Pancreas (tissue), 10 donors: ENCODE results near the gene HORMAD2. TPM values are rescaled to one million over a fixed set of nuclear protein-coding genes. Genes with fewer than 3 reads are reported as not detected.
"Not testable (repeated sequence)": the region's sequence is repeated elsewhere in the genome, so short reads cannot be mapped to it uniquely, and the experiment has no call there.

Experiments
- ATAC-seq, 4 donors: fragments of 200-7000 bp; cut with Tn5 transposase; one replicate each; pipeline versions ENCODE4 v1.8.0 to v1.9.1; 2020; ENCODE audit warnings: mild to moderate bottlenecking in 4 of 4, moderate library complexity in 4 of 4
- DNase-seq, 6 donors: peaks; one replicate each; pipeline ENCODE4 v3.0.0-alpha.2; 2020
- FAIRE-seq: peaks from 2 replicates; lab custom pipeline; 2012; peaks lifted over from hg19 to GRCh38; lab: Jason Lieb, UNC
- H3K27ac ChIP-seq, 4 donors: fragments of 200-600 bp; sonication (generic); 1 replicate in 3 of 4; 2 replicates in 1 of 4; pipeline versions ENCODE4 v1.5.0 to v1.8.0; 2020
- H3K27me3 ChIP-seq, 4 donors: fragments of 200-600 bp; one replicate each; pipeline ENCODE4 v1.8.0; 2021
- H3K36me3 ChIP-seq, 3 donors: fragments of 200-600 bp; sonication (generic) in 1 of 3; one replicate each; pipeline versions ENCODE4 v1.5.0 to v1.8.0; 2020 to 2021
- H3K4me1 ChIP-seq, 3 donors: fragments of 200-600 bp; one replicate each; pipeline ENCODE4 v1.8.0; 2021
- H3K4me3 ChIP-seq, 4 donors: fragments of 200-600 bp; sonication (generic) in 2 of 4; one replicate each; pipeline versions ENCODE4 v1.5.0 to v1.8.0; 2020 to 2021
- H3K9me3 ChIP-seq, 4 donors: fragments of 200-600 bp; one replicate each; pipeline ENCODE4 v1.8.0; 2021
- CTCF ChIP-seq, 4 donors: fragments of 200-600 bp; sonication (generic) in 3 of 4; IDR thresholded peaks; one replicate each; pipeline versions ENCODE4 v1.5.0 to v1.8.0; 2021; ENCODE audit warnings: antibody characterized with exemption in 4 of 4
- WGBS, 2 donors: extraction: QIAGEN DNeasy Blood & Tissue Kit; methylation state at CpG; one replicate each; pipeline ENCODE4 v1.1.7; 2013; 5-methylcytosine and 5-hydroxymethylcytosine counted together
- intact Hi-C, 3 donors: fragments of 100-400 bp; cut with DNase I; formaldehyde crosslinking; loops; one replicate each; pipeline versions ENCODE4 v1.11.1 to v1.14.2; 2022
- polyA plus RNA-seq, 2 donors: library from polyadenylated mRNA; stranded (reverse); fragments of 200-250 nt; gene quantifications; one replicate each; pipeline ENCODE4 v1.2.3, GENCODE V29; 2013
- total RNA-seq, 6 donors: library from RNA; stranded (reverse); fragmentation: NEBNext Ultra II Directional in 4 of 6; extraction: Animal tissue kit (Norgen Biotek cat#: 25700) in 4 of 6; gene quantifications; one replicate each; pipeline versions ENCODE4 v1.2.1 to v1.2.4, GENCODE V29; 2021 to 2023
- donor health status: healthy with polysubstance abuse.
- donor health status: DM: no; HTN: no; CAD: no; lungs with moderate emphysema.
- donor health status: DM: no; HTN: no; CAD: no.
- donor health status: control.
- donor health status: control.
- donor health status: Bipolar disorder and iron deficiency.
- donor health status: DM: yes; HTN: yes; CAD: no.
- donor health status: DM: no; HTN: no; CAD: no.
- donor health status: DM: no; HTN: no; CAD: no.
- donor health status: DM: yes; HTN: yes; CAD: no.

The HORMAD2 gene
- total and polyA plus RNA-seq, 8 donors, result not detected

GRCh38 chr22:30212363-30212995 lies 132.2 kb downstream of the HORMAD2 start:
- ATAC-seq, result peak; percentile 75 to 87 (median 82)
- peak overlapping the region in 3 of 4 donors; percentile 9 to 77 (median 75) for H3K27ac ChIP-seq
- peak in 4 of 6 donors; percentile 72 to 82 (median 78) for DNase-seq
- no peaks in the 10 kb centered on the region for H3K9me3 ChIP-seq
- H3K4me1 ChIP-seq, result peaks cover 0 to 5% (median 0%) of the 10 kb centered on the region in 3 donors
- intact Hi-C loops, result no loop called here
- no peak for TF ChIP-seq CTCF (IDR thresholded peaks at IDR 0.05)
- 34 to 40% methylated on average over 5 of the region's 5 CpGs for WGBS, 2 donors
- no peak for FAIRE-seq
- H3K36me3 ChIP-seq, result no peaks in the 10 kb centered on the region
- no peaks in the 10 kb centered on the region for H3K27me3 ChIP-seq
- H3K4me3 ChIP-seq, result no peak overlapping the region

GRCh38 chr22:30212996-30213441 lies 132.8 kb downstream of the HORMAD2 start:
- ATAC-seq, result peak in 2 of 4 donors; percentile 31 to 53
- Histone ChIP-seq H3K4me3 (no peak overlapping the region), H3K4me1 (peaks cover 0 to 5% (median 0%) of the 10 kb centered on the region in 3 donors), H3K9me3 (no peaks in the 10 kb centered on the region), H3K27me3 (no peaks in the 10 kb centered on the region), H3K27ac (peak overlapping the region in 3 of 4 donors; percentile 9 to 77 (median 74)), H3K36me3 (no peaks in the 10 kb centered on the region)
- WGBS, 2 donors, result 68 to 75% methylated on average over 8 of the region's 8 CpGs
- no peak for TF ChIP-seq CTCF (IDR thresholded peaks at IDR 0.05)
- no peak for FAIRE-seq
- peak in 1 of 6 donors; percentile 42 for DNase-seq
- intact Hi-C loops, result no loop called here

- Histone ChIP-seq H3K36me3 (no peaks in the 10 kb centered on the region), H3K27me3 (no peaks in the 10 kb centered on the region), H3K4me1 (peaks cover 0 to 5% (median 0%) of the 10 kb centered on the region in 3 donors), H3K9me3 (no peaks in the 10 kb centered on the region), H3K4me3 (no peak overlapping the region), H3K27ac (no peak overlapping the region)
- DNase-seq (no peak), FAIRE-seq (no peak), ATAC-seq (no peak)
- no peak for TF ChIP-seq CTCF (IDR thresholded peaks at IDR 0.05)
- intact Hi-C loops, result no loop called here
- WGBS, 2 donors, result 60 to 63% methylated on average over 12 of the region's 12 CpGs
Observed at GRCh38 chr22:30214703-30215407, 134.6 kb downstream of the HORMAD2 start.

- H3K4me3 ChIP-seq, ATAC-seq, DNase-seq, FAIRE-seq, H3K9me3 ChIP-seq, H3K27ac ChIP-seq, H3K4me1 ChIP-seq, H3K36me3 ChIP-seq, intact Hi-C loops, H3K27me3 ChIP-seq: not testable (repeated sequence)
- WGBS, 2 donors, result 90 to 95% methylated on average over 3 of the region's 3 CpGs
Observed at GRCh38 chr22:30216272-30216671, 136.0 kb downstream of the HORMAD2 start.

- FAIRE-seq, result no peak
- no peak for TF ChIP-seq CTCF (IDR thresholded peaks at IDR 0.05)
- no peak for DNase-seq
- ATAC-seq, result no peak
- H3K27ac ChIP-seq, result no peak overlapping the region
- intact Hi-C loops, result no loop called here
- H3K9me3 ChIP-seq, result no peaks in the 10 kb centered on the region
- 70 to 83% methylated on average over 10 of the region's 10 CpGs for WGBS, 2 donors
- H3K27me3 ChIP-seq, result no peaks in the 10 kb centered on the region
- H3K36me3 ChIP-seq, result no peaks in the 10 kb centered on the region
- H3K4me1 ChIP-seq, result peaks cover 0 to 5% (median 0%) of the 10 kb centered on the region in 3 donors
- no peak overlapping the region for H3K4me3 ChIP-seq
Observed at GRCh38 chr22:30216710-30217109, 136.4 kb downstream of the HORMAD2 start.
